H1 (cell line): Measurements from ENCODE around the gene MTMR8. TPM values are rescaled to one million over a fixed set of nuclear protein-coding genes. Genes with fewer than 3 reads are reported as not detected.

Experiments used
- CTCF ChIP-seq, 3 experiments: IDR thresholded peaks; 1 replicate in 2 of 3; 2 replicates in 1 of 3; pipeline versions ENCODE4 v1.5.1 to v1.6.1; 2011; ENCODE audit warnings: low read length in 3 of 3, mild to moderate bottlenecking in 3 of 3, inconsistent platforms in 2 of 3, low read depth in 1 of 3, moderate library complexity in 1 of 3; ENCODE audit not compliant: insufficient read depth in 1 of 3; ENCODE audit errors: control extremely low read depth in 1 of 3
- polyA plus RNA-seq, 7 experiments: library from polyadenylated mRNA; depleted of rRNA in 3 of 7; stranded (reverse) in 5 of 7; unstranded in 2 of 7; fragments of >200 nt in 5 of 7; fragments of 200-250 nt in 2 of 7; gene quantifications; 1 replicate in 5 of 7; 2 replicates in 1 of 7; 4 replicates in 1 of 7; pipeline versions ENCODE4 v1.2.1 to v1.2.3, GENCODE V29; 2011 to 2013; ENCODE audit warnings: missing spikeins in 2 of 7, mixed read lengths in 2 of 7
- total RNA-seq: library from RNA; stranded (reverse); fragmentation: NEBNext Ultra II Directional; extraction: Animal tissue kit (Norgen Biotek cat#: 25700); gene quantifications from 2 replicates; pipeline ENCODE4 v1.2.1, GENCODE V29; 2021

MTMR8 gene
- total and polyA plus RNA-seq, 2 of the 8 experiments (the other 6 are each of a cell fraction or from before 2014, with no cell fraction given): 1.3 to 6.3 TPM

DNA sequence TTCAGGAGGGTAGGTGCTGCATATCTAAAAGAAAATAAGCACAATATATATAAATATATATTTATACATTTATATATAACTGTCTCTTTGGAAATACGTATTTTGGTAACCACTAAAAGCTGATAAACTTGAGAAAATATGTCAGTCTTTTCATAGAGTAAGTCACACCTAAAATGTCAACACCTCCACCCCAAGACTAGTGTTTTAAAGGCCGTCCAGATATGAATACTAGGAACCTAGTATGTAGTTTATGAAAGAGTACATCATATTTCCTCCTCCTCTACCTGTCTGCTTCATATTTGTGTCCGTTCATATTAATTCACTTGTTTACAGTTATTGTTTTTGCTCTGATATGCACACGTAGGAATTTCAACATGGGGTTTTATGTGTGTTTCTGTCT is 45.2 kb downstream of the MTMR8 start (continued):
- TF ChIP-seq CTCF (IDR thresholded peaks at IDR 0.05; ENCODE audit: control extremely low read depth in 1 of 3, insufficient read depth in 1 of 3, low read depth in 1 of 3, low read length in 3 of 3): no peak
